Lower lobe of right lung (tissue), 2 donors: ENCODE data around the gene RFTN1. TPM values are rescaled to one million over a fixed set of nuclear protein-coding genes. Genes with fewer than 3 reads are reported as not detected.
A peak's percentile ranks its signal among the peaks of the same experiment; 100 is the strongest.

ENCODE experiments used
- ATAC-seq, 2 donors: fragments of 200-7000 bp; cut with Tn5 transposase; one replicate each; pipeline ENCODE4 v1.9.1; 2020 to 2022; ENCODE audit warnings: mild to moderate bottlenecking in 2 of 2, moderate library complexity in 2 of 2
- DNase-seq: peaks from one replicate; pipeline ENCODE4 v3.0.0-alpha.2; 2020
- H3K27ac ChIP-seq: fragments of 200-600 bp; one replicate; pipeline ENCODE4 v1.8.0; 2022
- H3K27me3 ChIP-seq: fragments of 200-600 bp; one replicate; pipeline ENCODE4 v1.8.0; 2022; ENCODE audit warnings: low read depth
- H3K36me3 ChIP-seq: fragments of 200-600 bp; one replicate; pipeline ENCODE4 v1.8.0; 2022; ENCODE audit warnings: mild to moderate bottlenecking
- H3K4me1 ChIP-seq: fragments of 200-600 bp; one replicate; pipeline ENCODE4 v1.8.0; 2022
- H3K4me3 ChIP-seq: fragments of 200-600 bp; one replicate; pipeline ENCODE4 v1.8.0; 2022; ENCODE audit warnings: mild to moderate bottlenecking
- H3K9me3 ChIP-seq: fragments of 200-600 bp; one replicate; pipeline ENCODE4 v1.8.0; 2022
- intact Hi-C: fragments of 100-400 bp; cut with DNase I; formaldehyde crosslinking; loops from one replicate; pipeline ENCODE4 v1.11.0; 2022
- total RNA-seq: library from RNA; stranded (reverse); fragmentation: NEBNext Ultra II Directional; extraction: Animal tissue kit (Norgen Biotek cat#: 25700); gene quantifications from one replicate; pipeline ENCODE4 v1.2.1, GENCODE V29; 2021
- TF ChIP-seq, protein P1 (sequence below): fragments of 200-600 bp; IDR thresholded peaks from one replicate; pipeline ENCODE4 v1.8.0; 2022; ENCODE audit warnings: antibody characterized with exemption, mild to moderate bottlenecking
- donor health status: DM: no; HTN: yes; CAD: no; lungs with severe emphysema.

RFTN1 gene
- total RNA-seq, 1 donor from 2014 or later: 58.2 TPM

DNA sequence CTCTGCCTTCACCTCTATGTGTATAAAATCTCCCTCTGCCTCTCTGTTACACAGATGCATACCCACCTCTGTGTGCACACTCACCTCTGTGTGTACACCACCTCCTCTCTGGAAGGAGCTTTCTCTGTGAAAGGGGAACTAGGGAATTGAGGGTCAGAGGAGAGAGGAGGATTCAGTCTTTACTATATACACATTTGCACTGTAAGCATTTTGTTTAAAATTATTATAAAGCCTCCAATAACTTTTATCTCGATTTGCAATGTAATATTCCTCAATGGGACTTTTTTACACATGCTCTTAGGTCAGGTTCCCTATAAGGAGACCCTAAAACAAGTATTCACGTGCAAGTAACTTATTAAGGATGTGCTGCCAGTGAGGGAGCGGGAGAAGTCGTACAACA lies 166.0 kb downstream of the RFTN1 start:
- Histone ChIP-seq H3K36me3 (peaks cover 41% of the 10 kb centered on the region), H3K27me3 (no peaks in the 10 kb centered on the region), H3K4me1 (peaks cover 3% of the 10 kb centered on the region), H3K27ac (no peak overlapping the region), H3K4me3 (no peak overlapping the region), H3K9me3 (no peaks in the 10 kb centered on the region)
- intact Hi-C loops: no loop called here
- ATAC-seq: no peak
- TF ChIP-seq, protein P1, sequence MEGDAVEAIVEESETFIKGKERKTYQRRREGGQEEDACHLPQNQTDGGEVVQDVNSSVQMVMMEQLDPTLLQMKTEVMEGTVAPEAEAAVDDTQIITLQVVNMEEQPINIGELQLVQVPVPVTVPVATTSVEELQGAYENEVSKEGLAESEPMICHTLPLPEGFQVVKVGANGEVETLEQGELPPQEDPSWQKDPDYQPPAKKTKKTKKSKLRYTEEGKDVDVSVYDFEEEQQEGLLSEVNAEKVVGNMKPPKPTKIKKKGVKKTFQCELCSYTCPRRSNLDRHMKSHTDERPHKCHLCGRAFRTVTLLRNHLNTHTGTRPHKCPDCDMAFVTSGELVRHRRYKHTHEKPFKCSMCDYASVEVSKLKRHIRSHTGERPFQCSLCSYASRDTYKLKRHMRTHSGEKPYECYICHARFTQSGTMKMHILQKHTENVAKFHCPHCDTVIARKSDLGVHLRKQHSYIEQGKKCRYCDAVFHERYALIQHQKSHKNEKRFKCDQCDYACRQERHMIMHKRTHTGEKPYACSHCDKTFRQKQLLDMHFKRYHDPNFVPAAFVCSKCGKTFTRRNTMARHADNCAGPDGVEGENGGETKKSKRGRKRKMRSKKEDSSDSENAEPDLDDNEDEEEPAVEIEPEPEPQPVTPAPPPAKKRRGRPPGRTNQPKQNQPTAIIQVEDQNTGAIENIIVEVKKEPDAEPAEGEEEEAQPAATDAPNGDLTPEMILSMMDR: no peak
- no peak for DNase-seq

DNA sequence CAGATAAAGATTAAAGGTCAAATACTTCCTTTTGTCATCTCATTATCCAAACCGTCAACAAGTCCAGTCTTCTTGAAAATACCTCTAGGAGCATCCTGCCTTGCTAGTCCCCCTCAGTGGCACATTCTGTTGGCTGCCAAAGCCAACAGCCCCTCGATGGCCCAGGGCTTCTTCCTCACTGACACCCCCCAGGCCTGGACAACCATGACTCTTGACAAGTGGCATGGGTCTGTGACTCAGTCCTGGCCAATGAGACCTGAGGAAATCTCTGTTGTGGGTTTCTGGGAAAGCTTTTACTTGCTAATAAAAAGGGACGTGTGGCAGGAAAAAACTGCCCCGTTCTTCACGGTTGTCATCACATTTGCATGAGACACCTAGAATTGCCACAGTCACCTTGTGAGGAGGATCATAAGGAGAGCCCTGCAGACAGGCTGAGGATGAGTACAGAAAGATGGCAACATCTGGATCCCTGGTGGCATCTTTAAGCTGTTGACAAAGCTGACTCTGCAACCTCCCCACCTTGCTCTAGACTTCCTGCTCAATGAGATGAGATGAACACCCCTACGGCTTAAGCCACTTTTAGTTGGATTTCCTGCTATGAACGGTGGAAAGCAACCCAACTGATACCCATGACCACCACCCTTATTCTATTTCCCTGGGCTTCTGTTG lies 167.0 kb downstream of the RFTN1 start:
- intact Hi-C loops: no loop called here
- TF ChIP-seq, protein P1: no peak
- DNase-seq: no peak
- no peak overlapping the region for H3K4me3 ChIP-seq
- peaks cover 41% of the 10 kb centered on the region for H3K36me3 ChIP-seq
- peaks cover 5% of the 10 kb centered on the region for H3K4me1 ChIP-seq
- no peak overlapping the region for H3K27ac ChIP-seq
- H3K9me3 ChIP-seq: no peaks in the 10 kb centered on the region
- H3K27me3 ChIP-seq: no peaks in the 10 kb centered on the region
- no peak for ATAC-seq

DNA sequence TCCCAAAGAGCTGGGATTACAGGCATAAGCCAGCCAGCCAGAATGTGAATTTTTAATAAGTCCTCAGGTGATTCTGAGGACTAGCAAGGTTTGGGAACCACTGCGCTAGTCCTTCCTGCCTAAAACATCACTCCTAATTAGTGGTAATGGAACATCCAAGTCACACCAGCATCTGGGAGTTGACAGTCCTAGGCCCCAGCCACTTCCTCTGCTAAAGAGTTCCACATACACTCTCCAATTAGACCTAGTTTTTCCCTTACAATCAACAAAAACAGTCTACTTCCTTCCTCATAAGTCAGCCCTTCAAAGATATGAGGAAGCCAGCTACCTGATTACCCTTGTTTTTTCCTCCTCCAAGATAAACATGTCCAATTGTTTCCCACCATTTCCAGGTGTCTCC lies 170.4 kb downstream of the RFTN1 start:
- intact Hi-C loops: no loop called here
- H3K4me3 ChIP-seq: no peak overlapping the region
- ATAC-seq: no peak
- H3K4me1 ChIP-seq: peaks cover 19% of the 10 kb centered on the region
- no peaks in the 10 kb centered on the region for H3K9me3 ChIP-seq
- TF ChIP-seq, protein P1: no peak
- peaks cover 8% of the 10 kb centered on the region for H3K36me3 ChIP-seq
- H3K27me3 ChIP-seq: no peaks in the 10 kb centered on the region
- H3K27ac ChIP-seq: no peak overlapping the region
- no peak for DNase-seq

DNA sequence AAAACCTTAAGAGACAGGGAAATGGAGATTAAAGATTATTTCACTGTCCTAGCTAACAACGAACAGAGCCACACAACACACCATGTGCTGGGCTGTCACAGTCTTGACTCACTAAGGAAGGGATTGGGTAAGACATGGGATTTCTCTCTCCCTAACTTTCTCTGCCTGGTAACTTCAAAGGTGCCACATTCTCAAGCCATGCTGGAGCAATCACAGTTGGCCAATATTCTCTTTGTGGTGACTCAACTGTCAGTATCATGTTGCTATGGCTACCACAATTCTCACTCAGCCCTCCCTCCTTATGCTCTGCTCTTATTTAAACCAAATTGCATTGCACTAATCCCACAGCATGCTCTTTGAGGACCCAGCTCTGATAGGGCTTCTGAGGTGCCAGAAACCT lies 174.5 kb downstream of the RFTN1 start:
- Histone ChIP-seq H3K36me3 (peaks cover 13% of the 10 kb centered on the region), H3K4me1 (peaks cover 27% of the 10 kb centered on the region), H3K27ac (peak overlapping the region; percentile 55), H3K9me3 (no peaks in the 10 kb centered on the region), H3K4me3 (no peak overlapping the region), H3K27me3 (no peaks in the 10 kb centered on the region)
- intact Hi-C loops: no loop called here
- TF ChIP-seq, protein P1: no peak
- DNase-seq (no peak), ATAC-seq (peak; percentile 86 to 89)

DNA sequence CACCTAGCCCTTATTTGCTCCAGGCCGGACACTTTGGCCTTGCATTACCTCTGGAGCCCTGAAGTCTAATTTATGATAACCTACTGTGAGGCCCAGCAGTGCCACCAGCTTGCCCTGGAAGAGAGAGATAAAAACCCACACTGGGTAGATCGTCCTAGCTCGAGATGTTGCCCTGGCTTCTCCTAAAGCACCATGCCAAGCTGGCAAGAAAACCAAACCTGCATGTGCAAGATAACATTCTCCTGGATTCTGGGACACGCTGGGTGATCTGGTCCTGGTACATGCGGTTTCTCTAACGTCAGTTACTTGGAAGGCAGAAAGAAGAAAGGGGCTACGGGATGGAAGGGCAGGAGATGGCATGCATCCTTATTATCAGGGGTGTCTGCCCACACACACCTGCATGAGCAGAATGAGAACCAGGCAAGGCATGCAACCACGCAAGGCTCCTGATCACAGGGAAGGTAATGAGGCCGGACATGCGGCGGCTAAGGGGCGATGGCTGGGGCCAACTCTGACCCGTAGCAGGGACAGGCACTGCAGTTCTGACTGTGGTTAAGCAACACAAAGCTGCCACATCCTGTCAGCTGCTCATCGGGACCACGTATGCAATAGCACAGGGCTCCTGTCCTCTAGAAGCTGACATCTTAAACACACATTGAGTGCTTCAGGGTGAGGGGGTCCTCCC lies 175.5 kb downstream of the RFTN1 start:
- ATAC-seq: peak; percentile 65 to 77
- peak; percentile 55 for DNase-seq
- TF ChIP-seq, protein P1: no peak
- H3K9me3 ChIP-seq: no peaks in the 10 kb centered on the region
- intact Hi-C loops: no loop called here
- H3K4me1 ChIP-seq: peaks cover 27% of the 10 kb centered on the region
- peak overlapping the region; percentile 55 for H3K27ac ChIP-seq
- H3K27me3 ChIP-seq: no peaks in the 10 kb centered on the region
- H3K4me3 ChIP-seq: no peak overlapping the region
- H3K36me3 ChIP-seq: peaks cover 13% of the 10 kb centered on the region
